ENCODE data around the gene SFT2D3.
A peak's percentile ranks its signal among the peaks of the same experiment; 100 is the strongest.

The SFT2D3 gene

GRCh38 chr2:127685410-127686080, 15.8 kb upstream of the SFT2D3 start:
- H3K4me3 Mint-ChIP-seq = no peak overlapping the region
- peaks cover 13% of the 10 kb centered on the region for H3K9me3 Mint-ChIP-seq
- H3K4me1 Mint-ChIP-seq (ENCODE audit: low read depth) = no peaks in the 10 kb centered on the region
- H3K27me3 Mint-ChIP-seq (ENCODE audit: low read depth) = peaks cover 31% of the 10 kb centered on the region
- no peak overlapping the region for H3K27ac Mint-ChIP-seq
- no peaks in the 10 kb centered on the region for H3K36me3 Mint-ChIP-seq (ENCODE audit: low read depth)

- Mint-ChIP-seq H3K36me3 (ENCODE audit: low read depth) (no peaks in the 10 kb centered on the region), H3K4me3 (no peak overlapping the region), H3K27me3 (ENCODE audit: low read depth) (peaks cover 19% of the 10 kb centered on the region), H3K4me1 (ENCODE audit: low read depth) (no peaks in the 10 kb centered on the region), H3K9me3 (peaks cover 31% of the 10 kb centered on the region), H3K27ac (no peak overlapping the region)
Observed at GRCh38 chr2:127688405-127688804, 12.9 kb upstream of the SFT2D3 start.

- no peak overlapping the region for H3K27ac Mint-ChIP-seq
- peaks cover 31% of the 10 kb centered on the region for H3K9me3 Mint-ChIP-seq
- H3K4me1 Mint-ChIP-seq (ENCODE audit: low read depth) = no peaks in the 10 kb centered on the region
Observed at GRCh38 chr2:127690696-127691095, 10.6 kb upstream of the SFT2D3 start.

GRCh38 chr2:127694986-127695385, 6.3 kb upstream of the SFT2D3 start:
- H3K4me1 Mint-ChIP-seq (ENCODE audit: low read depth) = no peaks in the 10 kb centered on the region
- H3K4me3 Mint-ChIP-seq = no peak overlapping the region
- H3K9me3 Mint-ChIP-seq = peaks cover 21% of the 10 kb centered on the region
- H3K27ac Mint-ChIP-seq = no peak overlapping the region
- H3K27me3 Mint-ChIP-seq (ENCODE audit: low read depth) = no peaks in the 10 kb centered on the region
- no peaks in the 10 kb centered on the region for H3K36me3 Mint-ChIP-seq (ENCODE audit: low read depth)

More at GRCh38 chr2:127690696-127691095, 10.6 kb upstream of the SFT2D3 start:
- Mint-ChIP-seq H3K36me3 (ENCODE audit: low read depth) (no peaks in the 10 kb centered on the region), H3K27me3 (ENCODE audit: low read depth) (peaks cover 14% of the 10 kb centered on the region), H3K4me3 (no peak overlapping the region)

- H3K27ac Mint-ChIP-seq = no peak overlapping the region
- H3K36me3 Mint-ChIP-seq (ENCODE audit: low read depth) = no peaks in the 10 kb centered on the region
- peaks cover 17% of the 10 kb centered on the region for H3K9me3 Mint-ChIP-seq
- H3K4me3 Mint-ChIP-seq = no peak overlapping the region
- peaks cover 6% of the 10 kb centered on the region for H3K4me1 Mint-ChIP-seq (ENCODE audit: low read depth)
- no peaks in the 10 kb centered on the region for H3K27me3 Mint-ChIP-seq (ENCODE audit: low read depth)
Observed at GRCh38 chr2:127695491-127696472, 5.5 kb upstream of the SFT2D3 start.

GRCh38 chr2:127697482-127698180, 3.7 kb upstream of the SFT2D3 start:
- Mint-ChIP-seq H3K27ac (no peak overlapping the region), H3K4me1 (ENCODE audit: low read depth) (peaks cover 12% of the 10 kb centered on the region), H3K4me3 (no peak overlapping the region), H3K9me3 (no peaks in the 10 kb centered on the region), H3K36me3 (ENCODE audit: low read depth) (peaks cover 5% of the 10 kb centered on the region), H3K27me3 (ENCODE audit: low read depth) (no peaks in the 10 kb centered on the region)

- Mint-ChIP-seq H3K27me3 (ENCODE audit: low read depth) (no peaks in the 10 kb centered on the region), H3K36me3 (ENCODE audit: low read depth) (peaks cover 6% of the 10 kb centered on the region), H3K4me3 (no peak overlapping the region), H3K27ac (no peak overlapping the region), H3K4me1 (ENCODE audit: low read depth) (peaks cover 15% of the 10 kb centered on the region), H3K9me3 (no peaks in the 10 kb centered on the region)
Observed at GRCh38 chr2:127698553-127699355, 2.5 kb upstream of the SFT2D3 start.

GRCh38 chr2:127700527-127701192, 637 bp upstream of the SFT2D3 start:
- Mint-ChIP-seq H3K4me3 (peak overlapping the region; percentile 83), H3K9me3 (no peaks in the 10 kb centered on the region), H3K27ac (peak overlapping the region; percentile 91), H3K4me1 (ENCODE audit: low read depth) (peaks cover 22% of the 10 kb centered on the region), H3K36me3 (ENCODE audit: low read depth) (peaks cover 15% of the 10 kb centered on the region), H3K27me3 (ENCODE audit: low read depth) (no peaks in the 10 kb centered on the region)

GRCh38 chr2:127701651-127702394, 526 bp downstream of the SFT2D3 start:
- Mint-ChIP-seq H3K4me3 (peak overlapping the region; percentile 91), H3K36me3 (ENCODE audit: low read depth) (peaks cover 19% of the 10 kb centered on the region), H3K27ac (peak overlapping the region; percentile 85), H3K4me1 (ENCODE audit: low read depth) (peaks cover 22% of the 10 kb centered on the region), H3K27me3 (ENCODE audit: low read depth) (no peaks in the 10 kb centered on the region), H3K9me3 (no peaks in the 10 kb centered on the region)

- peak overlapping the region; percentile 85 for H3K27ac Mint-ChIP-seq
- no peaks in the 10 kb centered on the region for H3K27me3 Mint-ChIP-seq (ENCODE audit: low read depth)
- H3K36me3 Mint-ChIP-seq (ENCODE audit: low read depth) = peaks cover 20% of the 10 kb centered on the region
- H3K4me1 Mint-ChIP-seq (ENCODE audit: low read depth) = peaks cover 22% of the 10 kb centered on the region
- peak overlapping the region; percentile 91 for H3K4me3 Mint-ChIP-seq
- no peaks in the 10 kb centered on the region for H3K9me3 Mint-ChIP-seq
Observed at GRCh38 chr2:127702395-127703009, 1.2 kb downstream of the SFT2D3 start.

GRCh38 chr2:127703282-127703681, 2.0 kb downstream of the SFT2D3 start:
- no peaks in the 10 kb centered on the region for H3K27me3 Mint-ChIP-seq (ENCODE audit: low read depth)
- no peak overlapping the region for H3K27ac Mint-ChIP-seq
- no peak overlapping the region for H3K4me3 Mint-ChIP-seq
- H3K9me3 Mint-ChIP-seq = no peaks in the 10 kb centered on the region
- peaks cover 22% of the 10 kb centered on the region for H3K4me1 Mint-ChIP-seq (ENCODE audit: low read depth)
- peaks cover 25% of the 10 kb centered on the region for H3K36me3 Mint-ChIP-seq (ENCODE audit: low read depth)

GRCh38 chr2:127704641-127705390, 3.5 kb downstream of the SFT2D3 start:
- Mint-ChIP-seq H3K4me1 (ENCODE audit: low read depth) (peaks cover 22% of the 10 kb centered on the region), H3K4me3 (no peak overlapping the region), H3K27me3 (ENCODE audit: low read depth) (no peaks in the 10 kb centered on the region), H3K9me3 (no peaks in the 10 kb centered on the region), H3K27ac (no peak overlapping the region), H3K36me3 (ENCODE audit: low read depth) (peaks cover 35% of the 10 kb centered on the region)

Measured in T-helper 1 cell treated with Interleukin-12 subunit alpha and Interleukin-12 subunit beta and Interleukin-4 antibody, amounts not matched to agents 30 μg/mL and 1 μg/mL, for 36 hours (primary cell).